ENCODE data around the gene FOXD4.
"Not testable (repeated sequence)": the region's sequence is repeated elsewhere in the genome, so short reads cannot be mapped to it uniquely, and the experiment has no call there.

Gene FOXD4

GRCh38 chr9:90851-91250 is 27.4 kb downstream of the FOXD4 start:
- not testable (repeated sequence) for ATAC-seq

GRCh38 chr9:88396-89037 is 29.7 kb downstream of the FOXD4 start:
- ATAC-seq: peak; percentile 65 to 81

- not testable (repeated sequence) for ATAC-seq
These were observed 30.4 kb downstream of the FOXD4 start for GRCh38 chr9:87860-88259.

- not testable (repeated sequence) for ATAC-seq
These were observed 31.1 kb downstream of the FOXD4 start for GRCh38 chr9:87105-87504.

GRCh38 chr9:86697-87096 is 31.5 kb downstream of the FOXD4 start:
- not testable (repeated sequence) for ATAC-seq

- ATAC-seq: not testable (repeated sequence)
These were observed 35.1 kb downstream of the FOXD4 start for GRCh38 chr9:82932-83689.

GRCh38 chr9:78333-78732 is 39.9 kb downstream of the FOXD4 start:
- ATAC-seq: not testable (repeated sequence)

- not testable (repeated sequence) for ATAC-seq
These were observed 41.8 kb downstream of the FOXD4 start for GRCh38 chr9:76389-76788.

GRCh38 chr9:73900-74525 is 44.2 kb downstream of the FOXD4 start:
- not testable (repeated sequence) for ATAC-seq

- peak; percentile 28 to 49 for ATAC-seq
These were observed 44.9 kb downstream of the FOXD4 start for GRCh38 chr9:73076-73899.
